Choroid plexus epithelial cell (primary cell): ENCODE data around the gene CTDSP2.

Source experiments
- DNase-seq: peaks from one replicate; pipeline ENCODE4 v3.0.0-alpha.2; 2010; ENCODE audit warnings: low read depth
- H3K4me3 ChIP-seq: 2 replicates; pipeline ENCODE4 v1.5.1; 2011; ENCODE audit warnings: low read depth, mild to moderate bottlenecking, control low read depth, low read length, moderate library complexity
- TF ChIP-seq, protein P1 (sequence below): conservative IDR thresholded peaks from 2 replicates; pipeline ENCODE4 v1.5.1; 2011; ENCODE audit warnings: low read depth, mild to moderate bottlenecking, control low read depth, inconsistent platforms, low read length, moderate library complexity

CTDSP2 gene

DNA sequence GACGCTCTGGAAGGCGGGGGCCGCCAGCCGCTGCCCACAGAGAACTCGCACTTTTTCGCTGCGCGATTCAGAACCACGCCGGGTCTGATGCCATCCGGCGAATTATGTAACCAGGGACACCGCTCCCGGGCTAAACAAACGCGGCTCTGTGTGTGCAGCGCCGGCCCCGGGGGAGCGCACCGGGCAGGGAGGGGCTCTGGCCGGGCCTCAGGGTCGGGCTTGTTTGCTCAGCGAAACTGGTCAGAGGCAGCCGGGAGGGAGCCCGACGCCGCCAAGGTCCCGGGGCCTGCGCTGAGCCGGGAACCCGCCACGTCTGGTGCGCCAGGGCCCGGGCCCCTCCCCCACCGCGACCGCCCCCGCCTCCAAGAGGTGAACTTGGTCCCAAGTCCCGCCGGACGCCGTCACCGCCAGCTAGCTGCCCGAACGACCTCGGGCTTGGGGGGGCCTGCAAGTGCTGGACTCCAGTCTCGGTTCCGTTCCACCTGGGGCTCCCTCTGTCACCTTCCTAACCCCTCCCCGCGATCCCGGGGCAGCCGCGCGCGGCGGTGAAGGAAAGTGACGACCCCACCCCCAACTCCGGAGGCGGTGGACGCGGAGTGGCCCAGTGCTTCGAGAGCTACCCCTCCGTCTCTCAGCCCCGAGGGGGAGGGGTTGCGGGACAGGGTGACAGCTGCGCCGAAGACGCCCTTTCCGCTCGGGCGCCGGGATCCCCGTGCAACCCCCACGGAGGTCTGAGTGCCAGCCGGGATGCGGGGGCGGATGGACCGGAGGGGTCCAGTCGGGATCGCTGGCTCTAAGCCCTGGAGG is 848 bp downstream of the CTDSP2 start:
- H3K4me3 ChIP-seq, result peak overlapping the region; percentile 99
- peak; percentile 41 for DNase-seq
- TF ChIP-seq, protein P1, sequence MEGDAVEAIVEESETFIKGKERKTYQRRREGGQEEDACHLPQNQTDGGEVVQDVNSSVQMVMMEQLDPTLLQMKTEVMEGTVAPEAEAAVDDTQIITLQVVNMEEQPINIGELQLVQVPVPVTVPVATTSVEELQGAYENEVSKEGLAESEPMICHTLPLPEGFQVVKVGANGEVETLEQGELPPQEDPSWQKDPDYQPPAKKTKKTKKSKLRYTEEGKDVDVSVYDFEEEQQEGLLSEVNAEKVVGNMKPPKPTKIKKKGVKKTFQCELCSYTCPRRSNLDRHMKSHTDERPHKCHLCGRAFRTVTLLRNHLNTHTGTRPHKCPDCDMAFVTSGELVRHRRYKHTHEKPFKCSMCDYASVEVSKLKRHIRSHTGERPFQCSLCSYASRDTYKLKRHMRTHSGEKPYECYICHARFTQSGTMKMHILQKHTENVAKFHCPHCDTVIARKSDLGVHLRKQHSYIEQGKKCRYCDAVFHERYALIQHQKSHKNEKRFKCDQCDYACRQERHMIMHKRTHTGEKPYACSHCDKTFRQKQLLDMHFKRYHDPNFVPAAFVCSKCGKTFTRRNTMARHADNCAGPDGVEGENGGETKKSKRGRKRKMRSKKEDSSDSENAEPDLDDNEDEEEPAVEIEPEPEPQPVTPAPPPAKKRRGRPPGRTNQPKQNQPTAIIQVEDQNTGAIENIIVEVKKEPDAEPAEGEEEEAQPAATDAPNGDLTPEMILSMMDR, result no peak

DNA sequence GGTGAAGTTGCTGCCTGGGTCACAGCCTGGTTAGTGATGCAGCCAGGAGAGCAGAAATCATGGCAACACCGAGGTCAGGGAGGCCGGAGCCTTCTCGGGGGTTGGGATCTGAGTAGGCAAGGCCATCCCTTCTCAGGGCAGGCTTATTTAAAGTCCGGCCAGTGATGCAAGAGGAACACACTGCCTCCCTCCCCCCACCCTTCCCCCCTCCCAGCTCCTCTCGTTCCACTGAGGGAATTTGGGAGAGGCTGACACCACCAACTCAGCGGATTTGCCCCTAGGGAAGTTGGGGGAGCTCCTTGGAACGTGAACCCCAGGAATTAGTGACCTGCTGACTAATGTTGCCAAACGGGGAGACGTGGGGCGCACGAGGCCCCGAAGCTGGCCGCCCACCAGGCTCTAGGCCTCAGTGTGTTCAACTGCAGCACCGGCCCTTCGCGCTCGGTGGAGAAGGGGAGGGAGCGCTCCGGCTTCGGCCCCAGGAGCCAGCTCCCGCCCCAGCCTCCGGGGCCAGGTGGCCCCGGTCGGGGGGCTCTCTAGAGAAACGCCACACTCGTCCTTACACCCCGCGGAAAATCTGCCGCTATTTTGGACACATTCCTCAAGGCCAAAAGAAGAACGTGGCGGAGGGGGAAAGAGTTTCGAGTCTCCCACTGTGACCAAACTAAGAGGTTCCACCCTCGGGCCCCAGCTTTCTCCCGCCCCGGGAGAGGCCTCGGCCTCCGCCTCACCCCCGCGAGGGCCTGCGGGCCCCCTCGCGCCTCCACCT is 1.6 kb downstream of the CTDSP2 start:
- DNase-seq, result peak; percentile 83
- H3K4me3 ChIP-seq, result peak overlapping the region; percentile 99
- TF ChIP-seq, protein P1, result peak; percentile 20

DNA sequence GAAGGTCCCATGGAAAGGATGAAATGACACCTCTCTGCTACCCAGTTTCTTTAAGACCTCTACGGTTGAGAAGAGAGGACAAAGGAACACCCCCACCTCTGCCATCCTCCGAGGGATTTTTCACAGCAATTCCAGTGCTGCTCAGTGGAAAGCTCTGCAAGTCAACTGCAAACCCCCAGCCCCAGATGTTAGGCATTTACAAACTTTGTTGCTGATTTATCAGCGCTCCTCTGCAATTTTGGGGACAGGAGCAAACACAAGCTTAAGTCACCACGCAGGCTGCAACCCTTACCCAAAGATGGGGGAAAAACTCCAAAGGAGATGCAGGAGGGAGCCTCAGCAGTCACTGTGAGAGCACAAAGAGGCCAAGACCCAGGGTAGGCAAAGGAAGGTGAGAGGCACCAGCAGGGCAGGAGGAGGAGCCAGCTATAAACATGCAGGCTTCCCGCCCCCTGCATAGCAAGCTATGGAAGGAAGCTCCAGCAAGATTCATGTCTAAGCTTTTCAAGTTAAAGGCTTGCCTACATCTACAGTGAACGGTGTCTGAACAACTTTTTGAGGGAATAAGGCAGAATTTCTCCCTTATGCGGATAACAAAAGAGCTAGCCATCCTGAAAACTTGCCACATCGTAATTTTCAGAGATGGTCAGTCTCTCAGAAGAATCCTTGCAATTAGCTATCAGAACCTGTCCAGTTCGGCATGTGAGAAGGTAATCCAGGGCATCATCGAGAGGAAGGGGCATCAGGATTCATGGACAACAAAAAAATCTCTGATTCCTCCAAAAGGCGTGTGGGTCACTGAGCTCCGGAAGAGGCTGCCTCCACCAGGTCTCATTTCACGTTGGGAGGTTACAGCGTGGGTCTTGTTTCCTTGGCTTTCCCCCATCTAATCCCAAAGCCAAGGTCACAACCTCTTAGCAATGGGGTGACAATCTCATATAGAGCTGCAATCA is 3.9 kb downstream of the CTDSP2 start:
- TF ChIP-seq, protein P1, result no peak
- DNase-seq, result peak; percentile 50
- H3K4me3 ChIP-seq, result peak overlapping the region; percentile 99

DNA sequence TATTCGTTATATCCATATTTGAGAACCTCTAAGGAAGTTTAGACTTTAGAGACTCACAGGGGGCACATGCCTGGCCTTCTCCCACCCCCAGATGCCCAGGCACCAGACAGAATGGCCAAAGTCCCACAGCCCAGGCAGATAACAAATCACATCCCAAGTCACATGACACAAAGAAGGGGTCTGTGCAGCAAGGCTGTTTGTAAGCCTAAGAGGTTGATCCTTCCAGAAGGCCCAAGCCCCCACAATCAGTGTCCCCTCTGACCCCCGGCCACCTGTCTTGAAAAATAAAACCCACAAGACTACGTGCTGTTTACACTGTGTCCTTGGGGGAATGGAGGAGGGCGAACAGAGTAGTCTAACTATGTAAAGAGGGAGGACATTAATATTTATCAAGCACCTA is 5.1 kb downstream of the CTDSP2 start:
- TF ChIP-seq, protein P1, result no peak
- H3K4me3 ChIP-seq, result no peak overlapping the region
- no peak for DNase-seq

DNA sequence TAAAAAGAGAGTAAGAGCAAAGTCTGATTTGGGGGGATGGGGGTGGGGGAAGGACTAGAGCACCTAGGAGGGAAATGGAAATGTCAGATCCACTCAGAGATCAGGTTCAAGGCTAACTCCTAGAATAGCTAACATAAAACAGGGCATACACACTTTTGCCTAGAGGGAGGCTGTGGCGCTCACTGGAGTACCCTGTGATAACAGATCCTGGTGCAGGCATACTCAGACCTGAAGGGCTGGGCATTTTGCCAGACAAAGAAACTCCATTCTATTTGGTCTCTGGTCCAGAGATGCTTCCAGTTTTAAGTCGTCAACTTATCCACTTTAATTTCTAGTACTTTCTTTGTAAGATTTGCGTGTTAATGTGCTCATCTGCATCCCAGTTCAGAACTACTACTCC is 5.8 kb downstream of the CTDSP2 start:
- H3K4me3 ChIP-seq, result no peak overlapping the region
- TF ChIP-seq, protein P1, result no peak
- DNase-seq, result peak; percentile 67

DNA sequence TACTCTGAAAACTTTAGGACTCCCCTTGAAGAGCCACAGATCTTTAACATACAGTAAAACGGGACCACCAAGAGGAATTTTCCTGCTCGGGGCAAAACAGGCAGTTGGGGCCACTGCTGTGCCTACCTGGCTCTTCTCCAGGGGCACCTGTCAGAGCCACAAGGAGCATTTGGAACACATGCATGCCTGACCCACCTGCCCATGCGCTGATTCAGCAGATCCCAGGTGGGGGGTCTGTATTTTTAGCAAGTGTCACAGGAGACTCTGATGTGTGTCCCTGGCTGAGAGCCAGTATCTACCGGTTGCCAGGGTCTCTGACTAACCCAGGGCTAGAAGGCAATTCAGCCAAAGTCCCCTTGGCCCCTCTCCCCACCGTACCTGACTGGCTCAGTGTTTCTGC is 6.5 kb downstream of the CTDSP2 start:
- TF ChIP-seq, protein P1, result no peak
- no peak for DNase-seq
- no peak overlapping the region for H3K4me3 ChIP-seq
